Osteoblast (primary cell): Measurements from ENCODE around the gene RYR2. TPM values are rescaled to one million over a fixed set of nuclear protein-coding genes. Genes with fewer than 3 reads are reported as not detected.

Experiments used
- DNase-seq: peaks from one replicate; pipeline ENCODE4 v3.0.0; 2011; ENCODE audit warnings: low spot score, mixed read lengths; ENCODE audit not compliant: insufficient read length; ENCODE audit errors: missing footprints
- H2AFZ ChIP-seq: 2 replicates; pipeline ENCODE4 v1.6.0; 2011; ENCODE audit warnings: mild to moderate bottlenecking, low read length
- H3K27ac ChIP-seq: 2 replicates; pipeline ENCODE4 v1.5.1; 2011; ENCODE audit warnings: mild to moderate bottlenecking, low read depth, low read length, moderate library complexity
- H3K27me3 ChIP-seq: 2 replicates; pipeline ENCODE4 v1.6.0; 2012; ENCODE audit warnings: mild to moderate bottlenecking, control low read depth, inconsistent platforms, low read length, moderate library complexity; ENCODE audit not compliant: insufficient read depth
- H3K36me3 ChIP-seq: 2 replicates; pipeline ENCODE4 v1.5.1; 2011; ENCODE audit warnings: mild to moderate bottlenecking, low read length, control low read depth, moderate library complexity; ENCODE audit not compliant: insufficient read depth
- H3K4me1 ChIP-seq: 2 replicates; pipeline ENCODE4 v1.5.1; 2011; ENCODE audit warnings: mild to moderate bottlenecking, low read length, control low read depth, moderate library complexity; ENCODE audit not compliant: insufficient read depth
- H3K4me2 ChIP-seq: 2 replicates; pipeline ENCODE4 v1.6.0; 2011; ENCODE audit warnings: mild to moderate bottlenecking, low read length; ENCODE audit not compliant: insufficient read depth
- H3K4me3 ChIP-seq: fragments of 200-600 bp; sonication (generic); 3 replicates; pipeline ENCODE4 v1.5.1; 2012; ENCODE audit warnings: mild to moderate bottlenecking, low read length, inconsistent platforms; ENCODE audit not compliant: insufficient read depth
- H3K79me2 ChIP-seq: 2 replicates; pipeline ENCODE4 v1.6.0; 2012; ENCODE audit warnings: mild to moderate bottlenecking, low read length, control low read depth, inconsistent platforms; ENCODE audit not compliant: insufficient read depth
- H3K9me3 ChIP-seq: 2 replicates; pipeline ENCODE4 v1.5.1; 2011; ENCODE audit warnings: low read depth, low read length, control low read depth
- H4K20me1 ChIP-seq: 2 replicates; pipeline ENCODE4 v1.6.0; 2012; ENCODE audit warnings: mild to moderate bottlenecking, low read length, control low read depth; ENCODE audit not compliant: insufficient read depth
- total RNA-seq: library from RNA; depleted of rRNA; stranded (reverse); fragments of >200 nt; gene quantifications from 2 replicates; pipeline ENCODE4 v1.2.3, GENCODE V29; 2012
- TF ChIP-seq, protein P1 (sequence below): IDR thresholded peaks from 2 replicates; pipeline ENCODE4 v1.5.1; 2011; ENCODE audit warnings: mild to moderate bottlenecking, low read depth, low read length, moderate library complexity; ENCODE audit errors: extremely low read depth

RYR2 gene
- total RNA-seq, 1 donor = not detected

DNA sequence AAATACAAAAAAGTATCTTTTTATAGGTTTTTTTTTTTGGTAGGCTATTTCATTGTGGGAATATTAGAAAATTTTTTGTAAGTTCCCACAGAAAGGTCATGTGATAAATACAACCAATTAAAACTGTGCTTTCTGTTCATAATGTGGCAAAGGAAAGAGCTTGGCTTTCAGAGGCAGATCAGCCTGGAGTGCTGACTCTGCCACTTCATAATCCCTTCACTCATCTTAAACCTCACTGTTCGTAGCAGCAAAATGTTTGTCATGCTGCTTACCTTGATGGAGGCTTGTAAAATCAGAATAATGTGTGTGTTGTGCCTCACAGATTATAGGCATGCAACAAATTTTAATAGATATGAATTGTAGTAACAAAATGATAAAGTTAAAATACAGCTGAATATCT lies 671.9 kb downstream of the RYR2 start:
- no peak overlapping the region for H3K27ac ChIP-seq
- no peak overlapping the region for H3K4me3 ChIP-seq
- no peak overlapping the region for H3K4me2 ChIP-seq

DNA sequence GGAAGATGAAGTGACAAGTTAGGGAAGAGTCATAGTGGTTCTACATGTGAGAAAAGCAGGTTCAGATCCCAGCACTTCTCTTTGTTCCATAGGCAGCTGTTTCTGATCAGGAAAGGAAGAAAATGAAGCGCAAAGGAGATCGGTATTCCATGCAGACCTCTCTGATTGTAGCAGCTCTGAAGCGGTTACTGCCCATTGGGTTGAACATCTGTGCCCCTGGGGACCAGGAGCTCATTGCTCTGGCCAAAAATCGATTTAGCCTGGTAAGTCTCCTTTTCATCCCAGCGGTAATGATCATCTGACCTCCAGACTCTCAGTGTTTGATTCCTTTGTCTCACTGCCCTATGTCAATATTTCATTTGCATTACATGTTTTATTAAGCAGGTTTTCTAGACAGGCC lies 675.1 kb downstream of the RYR2 start:
- no peak overlapping the region for H3K27ac ChIP-seq
- no peak overlapping the region for H2AFZ ChIP-seq
- DNase-seq = no peak
- no peak overlapping the region for H3K4me2 ChIP-seq
- TF ChIP-seq, protein P1, sequence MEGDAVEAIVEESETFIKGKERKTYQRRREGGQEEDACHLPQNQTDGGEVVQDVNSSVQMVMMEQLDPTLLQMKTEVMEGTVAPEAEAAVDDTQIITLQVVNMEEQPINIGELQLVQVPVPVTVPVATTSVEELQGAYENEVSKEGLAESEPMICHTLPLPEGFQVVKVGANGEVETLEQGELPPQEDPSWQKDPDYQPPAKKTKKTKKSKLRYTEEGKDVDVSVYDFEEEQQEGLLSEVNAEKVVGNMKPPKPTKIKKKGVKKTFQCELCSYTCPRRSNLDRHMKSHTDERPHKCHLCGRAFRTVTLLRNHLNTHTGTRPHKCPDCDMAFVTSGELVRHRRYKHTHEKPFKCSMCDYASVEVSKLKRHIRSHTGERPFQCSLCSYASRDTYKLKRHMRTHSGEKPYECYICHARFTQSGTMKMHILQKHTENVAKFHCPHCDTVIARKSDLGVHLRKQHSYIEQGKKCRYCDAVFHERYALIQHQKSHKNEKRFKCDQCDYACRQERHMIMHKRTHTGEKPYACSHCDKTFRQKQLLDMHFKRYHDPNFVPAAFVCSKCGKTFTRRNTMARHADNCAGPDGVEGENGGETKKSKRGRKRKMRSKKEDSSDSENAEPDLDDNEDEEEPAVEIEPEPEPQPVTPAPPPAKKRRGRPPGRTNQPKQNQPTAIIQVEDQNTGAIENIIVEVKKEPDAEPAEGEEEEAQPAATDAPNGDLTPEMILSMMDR = no peak
- H3K27me3 ChIP-seq = no peaks in the 10 kb centered on the region
- H3K4me3 ChIP-seq = no peak overlapping the region
- no peaks in the 10 kb centered on the region for H3K9me3 ChIP-seq
- no peaks in the 10 kb centered on the region for H3K36me3 ChIP-seq
- H3K79me2 ChIP-seq = no peaks in the 10 kb centered on the region
- no peaks in the 10 kb centered on the region for H4K20me1 ChIP-seq
- no peaks in the 10 kb centered on the region for H3K4me1 ChIP-seq

More for the DNA sequence above, 671.9 kb downstream of the RYR2 start:
- no peak for DNase-seq
- Histone ChIP-seq H3K79me2 (no peaks in the 10 kb centered on the region), H4K20me1 (no peaks in the 10 kb centered on the region), H3K36me3 (no peaks in the 10 kb centered on the region), H3K9me3 (no peaks in the 10 kb centered on the region), H3K4me1 (no peaks in the 10 kb centered on the region), H2AFZ (no peak overlapping the region), H3K27me3 (no peaks in the 10 kb centered on the region)
- TF ChIP-seq, protein P1 = no peak

DNA sequence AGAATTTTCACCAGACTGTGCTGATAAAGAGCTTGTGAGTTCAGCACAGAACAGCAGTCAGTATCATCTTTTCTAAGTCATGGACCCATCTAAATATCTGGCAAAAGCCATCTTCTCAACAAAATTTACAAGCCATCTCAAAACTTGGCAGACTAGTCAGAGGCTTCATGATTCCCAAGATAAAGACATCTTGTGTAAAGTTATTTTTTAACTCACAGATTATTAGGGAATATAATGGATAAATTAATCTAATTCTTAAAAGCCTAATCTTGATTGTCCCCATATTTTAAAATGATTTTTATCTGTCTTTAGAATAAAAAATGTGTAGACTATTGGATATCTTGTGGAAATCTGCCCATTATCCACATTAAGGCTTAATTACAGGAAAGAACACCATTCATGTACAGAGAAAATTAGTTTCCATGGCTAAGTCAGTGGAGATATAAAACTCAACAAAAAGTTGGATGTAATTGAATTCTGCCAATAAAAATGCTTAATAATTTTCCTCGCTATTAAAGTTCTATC lies 688.9 kb downstream of the RYR2 start:
- TF ChIP-seq, protein P1 = no peak
- H3K9me3 ChIP-seq = no peaks in the 10 kb centered on the region

DNA sequence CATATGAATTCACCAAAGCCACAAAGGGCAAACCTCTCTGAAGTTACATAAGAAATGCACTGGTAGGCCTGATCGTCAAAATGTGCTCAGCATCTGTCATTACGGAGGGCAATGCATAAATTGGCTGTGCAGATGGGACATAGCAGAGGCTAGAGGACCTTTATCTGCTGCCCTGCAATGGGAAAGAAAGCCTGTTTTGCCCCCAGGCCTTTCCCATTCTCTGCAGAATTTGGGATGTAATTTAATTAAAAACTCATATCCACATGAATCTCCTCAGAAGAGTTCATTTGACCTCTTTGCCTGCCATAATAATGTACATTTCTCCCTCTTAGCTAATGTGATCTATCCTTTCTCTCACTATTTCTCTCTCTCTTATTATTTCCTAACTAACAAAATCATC lies 690.7 kb downstream of the RYR2 start:
- no peaks in the 10 kb centered on the region for H3K27me3 ChIP-seq
- H4K20me1 ChIP-seq = no peaks in the 10 kb centered on the region
- H3K4me3 ChIP-seq = no peak overlapping the region
- H3K79me2 ChIP-seq = no peaks in the 10 kb centered on the region
- TF ChIP-seq, protein P1 = no peak
- no peak overlapping the region for H2AFZ ChIP-seq
- no peaks in the 10 kb centered on the region for H3K4me1 ChIP-seq
- H3K4me2 ChIP-seq = no peak overlapping the region
- H3K9me3 ChIP-seq = no peaks in the 10 kb centered on the region
- no peak for DNase-seq
- H3K27ac ChIP-seq = no peak overlapping the region
- no peaks in the 10 kb centered on the region for H3K36me3 ChIP-seq

More for the DNA sequence above, 688.9 kb downstream of the RYR2 start:
- H3K79me2 ChIP-seq = no peaks in the 10 kb centered on the region
- H3K4me3 ChIP-seq = no peak overlapping the region
- H4K20me1 ChIP-seq = no peaks in the 10 kb centered on the region
- DNase-seq = no peak
- no peaks in the 10 kb centered on the region for H3K4me1 ChIP-seq
- H3K4me2 ChIP-seq = no peak overlapping the region
- no peak overlapping the region for H2AFZ ChIP-seq
- no peaks in the 10 kb centered on the region for H3K27me3 ChIP-seq
- H3K36me3 ChIP-seq = no peaks in the 10 kb centered on the region
- H3K27ac ChIP-seq = no peak overlapping the region
